A673 (cell line): ENCODE results near the gene FLRT1. TPM values are rescaled to one million over a fixed set of nuclear protein-coding genes. Genes with fewer than 3 reads are reported as not detected.

ENCODE experiments used
- BruUV-seq: library from RNA; stranded (reverse); fragments of 400-500 nt; replicated peaks from 2 replicates; lab custom pipeline; 2021; lab: Mats Ljungman, UMichigan
- CTCF ChIA-PET: fragments of 300-600 bp; sonication (Branson Sonifier 250); formaldehyde crosslinking; loops from one replicate; lab custom pipeline; 2022; ENCODE audit warnings: antibody characterized with exemption; lab: Charles Lee
- POLR2A ChIA-PET: fragments of 300-600 bp; sonication (Branson Sonifier 250); formaldehyde crosslinking; loops from one replicate; lab custom pipeline; 2022; ENCODE audit warnings: antibody characterized with exemption; ENCODE audit not compliant: low non-redundant PET; lab: Charles Lee
- DNase-seq: peaks from one replicate; pipeline ENCODE4 v3.0.0-alpha.2; 2015; ENCODE audit warnings: low spot score
- H3K27ac ChIP-seq: fragments of 200-600 bp; sonication (generic); 2 replicates; pipeline ENCODE4 v1.5.1; 2016; ENCODE audit warnings: mixed run types, low read depth, mild to moderate bottlenecking, mixed read lengths, antibody characterized with exemption, low read length; ENCODE audit not compliant: poor library complexity, severe bottlenecking
- H3K27me3 ChIP-seq: fragments of 200-600 bp; sonication (generic); replicated peaks from 2 replicates; pipeline ENCODE4 v1.6.1; 2017; ENCODE audit warnings: mixed run types, low read depth, mild to moderate bottlenecking, mixed read lengths, antibody characterized with exemption, low read length; ENCODE audit not compliant: insufficient read depth, poor library complexity
- H3K36me3 ChIP-seq: fragments of 200-600 bp; sonication (generic); 2 replicates; pipeline ENCODE4 v1.6.1; 2016; ENCODE audit warnings: mixed run types, mild to moderate bottlenecking, mixed read lengths, antibody characterized with exemption, low read length; ENCODE audit not compliant: insufficient read depth, poor library complexity, severe bottlenecking
- H3K4me1 ChIP-seq: fragments of 200-600 bp; sonication (generic); 2 replicates; pipeline ENCODE4 v1.6.1; 2017; ENCODE audit warnings: mixed run types, mild to moderate bottlenecking, mixed read lengths, antibody characterized with exemption, low read length; ENCODE audit not compliant: insufficient read depth, poor library complexity, severe bottlenecking
- H3K4me3 ChIP-seq: fragments of 200-600 bp; sonication (generic); 2 replicates; pipeline ENCODE4 v1.5.1; 2016; ENCODE audit warnings: low read depth, mixed run types, mild to moderate bottlenecking, mixed read lengths, low read length; ENCODE audit not compliant: poor library complexity, severe bottlenecking
- H3K9me3 ChIP-seq: fragments of 200-600 bp; sonication (generic); 2 replicates; pipeline ENCODE4 v1.6.1; 2016; ENCODE audit warnings: mixed run types, low read depth, mild to moderate bottlenecking, mixed read lengths, antibody characterized with exemption, low read length; ENCODE audit not compliant: poor library complexity, severe bottlenecking
- EZH2 ChIP-seq: fragments of 200-600 bp; sonication (generic); IDR thresholded peaks from 2 replicates; pipeline ENCODE4 v1.6.1; 2017; ENCODE audit warnings: borderline replicate concordance, low read depth, mild to moderate bottlenecking, mixed read lengths, antibody characterized with exemption, low read length; ENCODE audit not compliant: poor library complexity, severe bottlenecking
- intact Hi-C: fragments of 100-400 bp; cut with micrococcal nuclease; formaldehyde crosslinking; loops from one replicate; pipeline ENCODE4 v1.10.0; 2022; ENCODE audit not compliant: unreplicated experiment
- total RNA-seq: library from RNA; stranded (reverse); gene quantifications from 2 replicates; pipeline ENCODE4 v1.2.3, GENCODE V29; 2021
- TF ChIP-seq, protein P1 (sequence below): fragments of 300-800, 200-600 bp; sonication (generic); conservative IDR thresholded peaks from 2 replicates; pipeline ENCODE4 v1.5.1; 2017; ENCODE audit warnings: low read depth, mild to moderate bottlenecking, antibody characterized with exemption, low read length, moderate library complexity, mixed read lengths

The FLRT1 gene
- total RNA-seq, 1 experiment from 2014 or later = 0.45 TPM

DNA sequence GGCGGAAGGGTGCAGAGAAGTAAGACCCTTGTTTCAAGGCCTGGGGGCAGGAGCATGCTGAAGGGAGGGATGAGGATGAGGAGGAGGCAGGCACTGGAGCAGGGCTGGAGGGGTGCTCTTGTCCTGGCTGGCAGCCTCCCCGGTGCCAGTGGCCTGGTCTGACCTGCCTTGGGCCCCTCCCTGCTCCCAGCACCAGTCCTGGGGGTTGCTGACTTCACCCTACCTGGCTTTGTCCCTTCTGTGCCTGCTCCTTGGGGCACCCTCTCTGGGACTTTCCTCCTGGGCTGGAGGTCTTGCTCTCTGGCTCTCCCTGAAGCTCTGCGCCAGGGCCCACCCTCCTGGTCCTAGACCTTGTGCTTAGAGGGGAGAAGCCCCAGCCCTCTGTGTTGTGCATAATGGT is 4.7 kb upstream of the FLRT1 start:
- ChIA-PET CTCF (interaction anchor here (0.7 kb wide), 1 partner anchor 196 kb away, joined by 7 read pairs; no protein-coding TSS in a partner anchor), POLR2A (no interaction called here)
- Histone ChIP-seq H3K36me3 (no peaks in the 10 kb centered on the region), H3K27ac (no peak overlapping the region), H3K27me3 (peaks cover 10% of the 10 kb centered on the region), H3K4me3 (no peak overlapping the region), H3K9me3 (no peaks in the 10 kb centered on the region), H3K4me1 (peaks cover 19% of the 10 kb centered on the region)
- DNase-seq = no peak
- no TSS peak for BruUV-seq
- intact Hi-C loops = no loop called here
- TF ChIP-seq, protein P1, sequence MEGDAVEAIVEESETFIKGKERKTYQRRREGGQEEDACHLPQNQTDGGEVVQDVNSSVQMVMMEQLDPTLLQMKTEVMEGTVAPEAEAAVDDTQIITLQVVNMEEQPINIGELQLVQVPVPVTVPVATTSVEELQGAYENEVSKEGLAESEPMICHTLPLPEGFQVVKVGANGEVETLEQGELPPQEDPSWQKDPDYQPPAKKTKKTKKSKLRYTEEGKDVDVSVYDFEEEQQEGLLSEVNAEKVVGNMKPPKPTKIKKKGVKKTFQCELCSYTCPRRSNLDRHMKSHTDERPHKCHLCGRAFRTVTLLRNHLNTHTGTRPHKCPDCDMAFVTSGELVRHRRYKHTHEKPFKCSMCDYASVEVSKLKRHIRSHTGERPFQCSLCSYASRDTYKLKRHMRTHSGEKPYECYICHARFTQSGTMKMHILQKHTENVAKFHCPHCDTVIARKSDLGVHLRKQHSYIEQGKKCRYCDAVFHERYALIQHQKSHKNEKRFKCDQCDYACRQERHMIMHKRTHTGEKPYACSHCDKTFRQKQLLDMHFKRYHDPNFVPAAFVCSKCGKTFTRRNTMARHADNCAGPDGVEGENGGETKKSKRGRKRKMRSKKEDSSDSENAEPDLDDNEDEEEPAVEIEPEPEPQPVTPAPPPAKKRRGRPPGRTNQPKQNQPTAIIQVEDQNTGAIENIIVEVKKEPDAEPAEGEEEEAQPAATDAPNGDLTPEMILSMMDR = no peak
- TF ChIP-seq EZH2 = no peak

DNA sequence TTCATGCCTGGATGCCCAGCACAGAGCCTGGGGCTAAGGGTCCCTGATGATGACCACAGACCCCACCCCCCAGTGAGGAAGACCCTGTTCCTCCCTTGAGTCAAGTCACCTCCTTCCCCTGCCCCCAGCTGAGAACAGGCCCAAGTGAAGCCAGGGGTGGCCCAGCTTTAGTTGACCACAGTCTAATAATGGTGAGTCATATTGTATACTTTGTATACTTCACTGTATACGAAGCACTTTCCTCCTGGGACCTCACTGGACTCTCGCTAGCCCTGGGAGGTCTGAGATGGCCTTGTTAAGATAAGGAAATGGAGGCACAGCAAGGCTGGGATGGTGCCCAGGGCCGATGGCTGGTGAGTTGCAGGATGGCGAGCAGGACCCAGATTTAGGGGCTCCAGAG is 3.7 kb upstream of the FLRT1 start:
- ChIA-PET POLR2A (no interaction called here), CTCF (no interaction called here)
- BruUV-seq = no TSS peak
- Histone ChIP-seq H3K4me1 (peaks cover 27% of the 10 kb centered on the region), H3K4me3 (no peak overlapping the region), H3K27me3 (peaks cover 14% of the 10 kb centered on the region), H3K9me3 (no peaks in the 10 kb centered on the region), H3K36me3 (no peaks in the 10 kb centered on the region), H3K27ac (no peak overlapping the region)
- intact Hi-C loops = no loop called here
- TF ChIP-seq EZH2 = no peak
- TF ChIP-seq, protein P1 = no peak
- DNase-seq = no peak

DNA sequence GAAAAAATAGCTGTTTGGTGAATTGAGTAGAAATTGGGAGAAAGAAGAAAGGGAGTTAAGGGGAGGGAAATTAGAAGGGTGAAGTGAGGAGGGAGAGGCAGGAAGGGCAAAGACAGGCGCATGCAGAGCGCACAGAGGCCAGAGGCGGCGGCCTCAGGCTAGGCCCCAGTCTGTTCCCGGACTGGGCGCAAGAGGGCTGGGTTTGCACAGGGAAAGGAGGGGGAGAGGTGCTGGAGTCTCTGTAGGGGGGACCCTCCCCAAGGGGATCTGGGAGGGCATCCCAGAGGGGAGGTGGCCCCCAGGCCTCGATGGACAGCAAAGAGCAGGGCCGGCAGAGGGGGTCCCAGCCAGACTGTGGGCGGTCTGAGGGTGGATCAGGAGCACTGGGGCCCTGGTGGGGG is 1.3 kb upstream of the FLRT1 start:
- ChIA-PET POLR2A (no interaction called here), CTCF (interaction anchor here (0.5 kb wide), 1 partner anchor 34 kb away, joined by 5 read pairs; no protein-coding TSS in a partner anchor)
- Histone ChIP-seq H3K9me3 (no peaks in the 10 kb centered on the region), H3K27ac (no peak overlapping the region), H3K4me3 (no peak overlapping the region), H3K27me3 (peaks cover 14% of the 10 kb centered on the region), H3K4me1 (peaks cover 17% of the 10 kb centered on the region), H3K36me3 (no peaks in the 10 kb centered on the region)
- no peak for DNase-seq
- no TSS peak for BruUV-seq
- intact Hi-C loops = no loop called here
- TF ChIP-seq, protein P1 = no peak
- TF ChIP-seq EZH2 = no peak
